Measurements from ENCODE around the gene CYP26C1.

The CYP26C1 gene

DNA sequence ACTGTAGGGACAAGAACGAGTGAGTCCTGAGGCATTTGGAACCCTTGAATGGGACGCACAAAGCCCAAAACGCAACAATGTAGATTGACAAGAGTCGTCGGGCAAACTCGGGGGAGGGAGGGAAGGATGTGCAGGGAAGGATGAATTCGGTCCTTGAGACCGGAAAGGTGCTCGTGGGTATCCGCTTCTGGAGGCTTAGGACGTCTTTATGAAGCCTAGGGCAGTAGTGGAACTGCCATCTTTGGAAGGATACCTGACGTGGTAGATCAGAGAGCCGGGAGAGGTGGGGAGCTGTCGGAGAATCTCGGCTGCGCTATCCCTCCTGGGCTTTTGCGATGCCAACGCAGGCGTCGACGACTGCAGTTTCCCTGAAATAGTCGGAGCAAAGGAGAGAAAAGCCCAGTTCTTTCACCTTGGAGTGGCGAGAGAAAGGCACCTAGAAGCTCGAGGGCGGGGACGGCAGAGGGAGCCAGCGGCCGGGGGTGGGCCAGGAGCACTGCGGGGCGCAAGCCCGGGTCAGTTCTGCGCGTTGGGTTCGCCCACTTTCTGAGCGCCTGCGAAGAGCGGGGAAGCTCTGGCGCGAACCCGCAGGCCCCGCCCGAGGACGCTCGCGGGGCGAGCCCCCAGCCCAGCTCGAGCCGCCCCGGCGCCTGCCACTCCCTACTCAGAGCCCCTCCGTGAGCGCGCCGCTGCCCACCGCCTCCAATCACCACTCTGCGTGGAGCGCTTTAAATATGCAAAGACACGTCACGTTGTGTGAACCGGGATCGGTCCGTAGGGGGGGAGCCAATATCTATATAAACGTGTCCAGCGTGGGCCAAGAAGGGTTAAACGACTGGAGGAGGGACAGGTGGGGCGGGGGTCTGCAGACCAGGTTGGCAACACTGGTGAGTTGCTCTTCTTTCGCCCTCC is at the start of gene CYP26C1:
Gene CYP26C1, plus strand, starts transcription at position 824 of the 912 bp plus-strand sequence. CDS start 466 bp downstream, outside the sequence.
- DNase-seq (ENCODE audit: insufficient read length, low spot score) (no peak), FAIRE-seq (no peak)
- no peak for TF ChIP-seq CTCF (IDR thresholded peaks at IDR 0.05; ENCODE audit: insufficient read depth, missing control alignments)

DNA sequence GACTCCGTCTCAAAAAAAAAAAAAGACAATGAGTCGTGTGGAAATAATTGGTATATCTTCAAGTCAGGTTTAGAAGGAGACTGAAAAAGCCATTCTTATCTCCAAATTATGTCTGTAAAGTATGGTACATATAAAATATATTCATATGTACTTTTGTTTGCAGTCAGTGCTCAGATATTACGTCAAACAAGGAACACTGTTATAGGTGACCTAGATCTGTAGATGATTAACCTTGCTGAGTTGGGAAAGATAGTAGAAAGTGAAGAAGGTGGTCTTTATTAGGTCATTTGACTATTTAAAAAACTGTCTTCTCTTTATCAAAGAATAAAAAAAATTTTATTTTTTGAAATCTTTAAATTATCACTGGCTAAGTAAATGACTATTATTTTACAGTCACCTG is 44.9 kb upstream of the CYP26C1 start:
- TF ChIP-seq CTCF (IDR thresholded peaks at IDR 0.05; ENCODE audit: insufficient read depth, missing control alignments), result no peak
- DNase-seq (ENCODE audit: insufficient read length, low spot score) (no peak), FAIRE-seq (no peak)

GRCh38 chr10:93023013-93023650 is 37.5 kb upstream of the CYP26C1 start:
- TF ChIP-seq CTCF (IDR thresholded peaks at IDR 0.05; ENCODE audit: insufficient read depth, missing control alignments), result no peak
- FAIRE-seq, result no peak

DNA sequence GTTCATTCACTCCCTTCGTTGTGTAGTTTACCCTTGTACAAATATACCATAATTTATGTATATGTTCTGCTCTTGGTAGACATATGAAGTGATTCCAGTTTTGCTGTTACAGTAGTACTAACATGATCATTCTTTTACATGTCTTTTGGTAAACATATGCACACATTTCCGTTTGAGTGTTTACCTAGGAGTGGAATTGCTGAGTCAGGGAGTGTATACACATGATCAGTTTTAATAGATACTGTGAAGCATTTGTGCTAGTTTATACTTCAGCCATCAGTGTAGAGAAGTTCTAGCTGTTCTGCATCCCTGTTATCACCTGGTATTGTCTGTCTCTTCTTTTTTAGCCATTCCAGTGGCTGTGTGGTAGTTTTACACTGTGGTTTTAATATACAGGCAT is 34.5 kb upstream of the CYP26C1 start:
- TF ChIP-seq CTCF (IDR thresholded peaks at IDR 0.05; ENCODE audit: insufficient read depth, missing control alignments), result no peak
- FAIRE-seq (peak; percentile 53), DNase-seq (ENCODE audit: insufficient read length, low spot score) (no peak)

More at GRCh38 chr10:93023013-93023650, 37.5 kb upstream of the CYP26C1 start:
- no peak for DNase-seq (ENCODE audit: insufficient read length, low spot score)

GRCh38 chr10:93027508-93027907 is 33.1 kb upstream of the CYP26C1 start:
- TF ChIP-seq CTCF (IDR thresholded peaks at IDR 0.05; ENCODE audit: insufficient read depth, missing control alignments), result no peak
- no peak for DNase-seq (ENCODE audit: insufficient read length, low spot score)
- no peak for FAIRE-seq

- FAIRE-seq (no peak), DNase-seq (ENCODE audit: insufficient read length, low spot score) (no peak)
- no peak for TF ChIP-seq CTCF (IDR thresholded peaks at IDR 0.05; ENCODE audit: insufficient read depth, missing control alignments)
These were observed 31.7 kb upstream of the CYP26C1 start for GRCh38 chr10:93028883-93029282.

DNA sequence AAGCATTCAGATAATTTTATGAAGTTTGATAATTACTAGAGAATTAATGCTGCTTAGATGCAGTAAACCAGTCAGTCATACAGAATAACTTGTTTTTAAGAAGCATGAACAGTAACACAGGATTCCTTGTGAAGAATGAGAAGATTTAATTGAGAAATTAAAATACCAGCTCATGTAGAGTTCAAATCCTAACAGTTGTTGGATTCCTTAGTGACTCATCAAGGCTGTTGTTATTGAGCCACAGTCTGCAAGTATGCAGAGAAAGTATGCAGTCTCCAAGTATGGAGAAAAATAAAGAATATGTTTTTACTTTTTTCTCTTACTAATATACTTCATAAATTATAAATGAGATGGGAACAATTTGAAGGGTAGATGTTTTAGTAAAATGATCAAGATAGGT is 30.2 kb upstream of the CYP26C1 start:
- no peak for TF ChIP-seq CTCF (IDR thresholded peaks at IDR 0.05; ENCODE audit: insufficient read depth, missing control alignments)
- DNase-seq (ENCODE audit: insufficient read length, low spot score), result no peak
- FAIRE-seq, result no peak

Measured in D721Med (cell line).